GM19035 (cell line): ENCODE measurements around the gene TSACC.

Experiments used
- ATAC-seq: cut with Tn5 transposase; IDR thresholded peaks from one replicate; pipeline ENCODE4 v1.9.1; 2021; ENCODE audit not compliant: unreplicated experiment

Gene TSACC

DNA sequence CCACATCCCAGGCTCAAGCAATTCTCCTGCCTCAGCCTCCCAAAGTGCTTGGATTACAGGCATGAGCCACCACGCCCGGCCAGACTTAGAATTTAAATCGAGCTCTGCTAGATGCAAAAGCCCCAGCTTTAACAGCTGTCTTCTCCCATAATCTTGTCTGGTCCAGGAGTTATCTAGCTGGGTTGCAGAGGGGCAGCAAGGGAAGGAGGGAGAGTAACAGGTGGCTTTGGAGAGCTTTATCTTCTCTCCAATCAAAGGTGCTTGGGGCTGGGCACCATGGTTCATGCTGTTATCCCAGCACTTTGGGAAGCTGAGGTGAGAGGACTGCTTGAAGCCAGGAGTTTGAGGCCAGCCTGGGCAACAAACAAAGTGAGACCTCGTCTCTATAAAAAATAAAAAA lies 34.5 kb downstream of the TSACC start:
- ATAC-seq = no peak

DNA sequence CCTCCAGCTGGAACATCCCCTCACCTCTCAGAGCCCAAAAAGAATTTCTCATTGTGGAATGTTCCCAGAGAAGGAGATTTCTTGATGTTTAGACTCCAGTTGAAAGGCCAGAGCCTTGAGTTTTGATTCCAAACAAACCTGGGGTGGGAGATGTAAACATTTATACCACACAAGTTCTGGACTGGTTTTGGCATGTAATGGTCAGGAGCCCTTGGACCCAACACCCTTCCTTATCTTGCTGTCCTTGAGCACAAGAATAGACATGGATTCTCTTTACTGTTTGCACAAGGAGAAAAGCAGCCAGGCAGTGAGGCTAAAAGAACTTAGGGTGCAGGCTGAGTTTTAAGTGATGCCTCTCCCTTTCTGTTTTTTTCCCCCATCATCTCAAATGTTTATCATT lies 35.2 kb downstream of the TSACC start:
- ATAC-seq = no peak

DNA sequence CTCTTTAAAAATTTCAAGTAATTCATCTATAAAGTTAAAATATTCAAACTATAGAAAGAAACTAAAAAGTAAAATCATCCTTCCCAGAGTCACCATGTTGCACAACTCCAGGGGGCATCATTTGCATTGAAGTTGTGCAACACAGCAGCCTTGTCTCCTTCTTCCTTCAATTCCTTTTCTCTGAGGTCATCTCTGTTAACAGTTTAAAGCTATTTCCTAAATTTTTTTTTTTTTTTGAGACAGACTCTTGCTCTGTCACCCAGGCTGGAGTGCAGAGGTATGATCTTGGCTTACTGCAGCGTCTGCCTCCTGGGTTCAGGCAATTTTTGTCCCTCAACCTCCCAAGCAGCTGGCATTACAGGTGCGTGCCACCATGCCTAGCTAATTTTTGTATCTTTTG lies 37.8 kb downstream of the TSACC start:
- ATAC-seq = no peak

DNA sequence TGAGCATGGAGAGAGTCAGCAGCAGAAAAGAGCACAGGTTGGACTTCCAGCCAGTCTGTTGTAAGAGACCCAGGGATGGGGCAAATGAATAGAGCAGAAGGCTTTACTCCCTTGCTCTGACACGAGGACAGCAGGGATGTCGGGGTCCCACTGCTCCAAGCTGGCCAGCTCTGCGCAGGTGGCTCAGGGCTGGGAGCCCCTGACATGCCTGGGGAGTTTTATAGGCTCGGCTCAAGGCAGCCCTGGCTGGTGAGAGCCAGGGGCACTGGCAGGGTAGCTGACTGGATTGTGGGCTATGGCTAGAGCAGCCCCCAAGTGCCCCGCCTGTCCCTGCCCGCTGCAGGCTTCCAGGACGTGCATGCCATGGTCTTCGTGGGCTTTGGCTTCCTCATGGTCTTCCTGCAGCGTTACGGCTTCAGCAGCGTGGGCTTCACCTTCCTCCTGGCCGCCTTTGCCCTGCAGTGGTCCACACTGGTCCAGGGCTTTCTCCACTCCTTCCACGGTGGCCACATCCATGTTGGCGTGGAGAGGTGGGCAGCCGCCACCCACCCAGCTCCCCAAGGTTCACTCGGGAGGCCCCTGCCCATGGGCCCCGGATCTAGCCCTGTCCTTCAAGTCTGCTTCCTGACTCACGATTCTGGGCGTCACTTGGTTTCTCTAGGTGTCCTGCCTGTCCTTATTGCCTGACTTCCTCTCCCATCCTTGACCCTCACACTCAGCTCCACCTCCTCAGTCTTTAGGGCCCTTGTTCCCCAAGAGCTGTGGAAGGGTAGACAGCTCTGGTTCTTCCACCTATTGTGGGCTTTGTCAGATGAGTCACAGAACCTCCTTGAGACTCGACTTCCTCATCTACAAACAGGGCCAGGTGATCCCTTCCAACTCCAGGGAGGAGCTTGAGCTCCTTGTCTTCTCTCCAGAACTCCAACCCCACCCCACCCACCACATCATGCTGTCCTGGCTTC lies 38.9 kb downstream of the TSACC start:
- no peak for ATAC-seq

DNA sequence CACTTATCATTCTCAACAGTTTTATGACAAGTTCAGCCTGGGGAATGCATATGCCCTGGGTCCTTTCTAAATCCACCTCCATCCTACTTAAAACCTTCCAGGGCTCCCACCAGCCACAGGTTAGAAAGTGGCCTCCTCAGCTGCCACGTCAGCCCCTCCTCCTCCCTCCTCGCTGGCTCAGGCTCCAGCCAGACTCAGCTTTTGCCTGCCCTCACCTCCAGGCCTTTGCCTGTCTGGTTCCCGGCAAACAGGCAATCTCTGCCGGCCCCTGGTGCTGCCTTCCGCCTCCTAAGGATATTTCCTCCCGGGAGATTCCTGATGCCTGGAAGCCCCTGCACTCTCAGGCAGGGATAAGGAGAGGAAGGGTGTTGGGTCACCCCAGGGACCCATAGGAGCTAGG lies 40.2 kb downstream of the TSACC start:
- ATAC-seq = no peak

DNA sequence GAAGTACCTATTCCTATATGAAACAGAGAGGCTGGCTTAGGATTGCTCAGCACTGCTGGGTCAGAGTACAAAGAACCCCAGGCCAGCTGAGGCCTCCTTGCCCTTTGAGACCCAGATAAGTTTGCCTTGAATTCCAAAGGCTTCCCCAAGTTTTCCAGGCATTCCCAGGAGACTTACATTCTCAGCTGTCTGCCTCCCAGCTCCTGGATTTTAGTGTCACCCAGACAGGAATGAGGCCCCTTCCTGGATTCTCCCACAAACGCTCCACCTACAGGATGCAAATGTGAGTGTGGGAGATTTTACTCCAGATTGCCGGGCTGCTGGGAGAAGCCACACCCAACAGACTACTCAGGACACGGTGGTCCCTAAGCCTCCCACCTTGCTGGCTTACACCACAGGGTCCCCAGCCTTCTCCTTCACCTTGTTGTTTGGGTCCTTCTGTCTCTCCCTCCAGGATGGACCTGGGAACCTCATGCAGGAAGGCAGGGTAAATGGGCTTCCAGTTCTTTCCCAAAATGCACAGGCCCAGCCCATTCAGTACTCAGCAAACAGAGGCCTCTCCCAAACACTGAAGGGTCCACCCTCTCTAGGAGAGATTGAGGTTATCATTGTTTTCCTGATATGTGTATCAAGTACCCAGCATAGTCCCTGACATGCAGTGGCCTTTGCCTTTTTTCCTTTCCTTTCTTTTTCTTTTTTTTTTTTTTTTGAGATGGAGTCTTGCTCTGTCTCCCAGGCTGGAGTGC lies 41.3 kb downstream of the TSACC start:
- no peak for ATAC-seq

DNA sequence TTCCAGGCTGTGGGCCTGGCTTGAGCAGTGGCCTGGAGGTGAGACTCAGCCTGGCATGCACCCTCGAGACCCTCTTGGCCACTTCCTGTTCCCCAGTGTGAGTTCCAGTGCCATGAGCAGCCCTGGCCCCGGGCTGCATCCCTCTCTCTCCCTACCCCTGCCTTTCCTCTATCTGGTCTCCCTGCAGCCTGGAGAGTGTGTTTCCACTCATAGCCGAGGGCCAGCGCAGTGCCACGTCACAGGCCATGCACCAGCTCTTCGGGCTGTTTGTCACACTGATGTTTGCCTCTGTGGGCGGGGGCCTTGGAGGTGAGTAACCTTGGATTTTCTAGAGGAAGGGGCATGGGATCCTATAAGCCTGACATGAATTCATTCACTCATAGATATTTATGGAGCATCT lies 44.2 kb downstream of the TSACC start:
- no peak for ATAC-seq

DNA sequence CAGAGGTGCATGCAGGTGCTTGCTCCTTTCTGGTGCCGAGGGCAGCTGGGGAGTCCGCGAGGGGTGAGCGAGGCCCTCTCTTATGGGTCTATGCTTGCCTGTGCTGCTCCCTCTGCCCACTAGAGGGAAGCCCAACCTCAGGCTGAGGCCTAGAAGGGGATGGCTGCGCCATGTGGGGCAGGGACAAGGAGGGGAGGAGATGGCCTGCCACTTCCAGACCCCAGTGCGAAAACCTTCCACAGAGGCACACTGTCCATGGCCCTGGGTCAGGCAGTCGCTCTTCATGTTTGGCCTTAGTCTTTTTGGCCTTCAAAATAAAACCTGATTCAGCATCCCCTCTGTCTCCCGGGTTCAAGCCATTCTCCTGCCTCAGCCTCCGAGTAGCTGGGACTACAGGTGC lies 44.7 kb downstream of the TSACC start:
- peak; percentile 58 for ATAC-seq

DNA sequence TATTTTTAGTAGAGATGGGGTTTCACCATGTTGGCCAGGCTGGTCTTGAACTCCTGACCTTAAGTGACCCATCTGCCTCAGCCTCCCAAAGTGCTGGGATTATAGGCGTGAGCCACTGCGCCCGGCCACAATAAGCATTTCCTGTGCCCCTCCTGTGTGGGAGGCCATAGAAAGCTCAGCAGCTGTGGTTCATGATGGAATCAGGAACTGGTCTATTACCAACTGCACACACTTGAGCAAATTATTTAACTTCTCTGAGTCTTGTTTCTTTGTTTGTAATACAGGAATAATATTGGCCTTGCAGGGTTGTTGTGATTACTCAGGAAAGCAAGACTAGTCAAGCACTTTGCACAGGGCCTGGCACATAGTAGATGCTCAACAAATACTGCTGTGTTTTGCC lies 45.7 kb downstream of the TSACC start:
- ATAC-seq = no peak

DNA sequence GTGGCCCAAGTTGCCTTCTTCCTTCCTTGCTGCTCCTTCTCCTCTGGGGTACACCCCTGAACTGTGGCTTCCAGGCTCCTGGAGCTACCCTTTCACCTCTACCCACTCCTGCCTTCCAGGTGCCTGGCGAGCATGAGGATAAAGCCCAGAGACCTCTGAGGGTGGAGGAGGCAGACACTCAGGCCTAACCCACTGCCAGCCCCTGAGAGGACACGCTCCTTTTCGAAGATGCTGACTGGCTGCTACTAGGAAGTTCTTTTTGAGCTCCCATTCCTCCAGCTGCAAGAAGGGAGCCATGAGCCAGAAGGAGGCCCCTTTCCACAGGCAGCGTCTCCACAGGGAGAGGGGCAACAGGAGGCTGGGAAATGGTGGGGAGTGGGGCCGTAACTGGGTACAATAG lies 46.3 kb downstream of the TSACC start:
- no peak for ATAC-seq

DNA sequence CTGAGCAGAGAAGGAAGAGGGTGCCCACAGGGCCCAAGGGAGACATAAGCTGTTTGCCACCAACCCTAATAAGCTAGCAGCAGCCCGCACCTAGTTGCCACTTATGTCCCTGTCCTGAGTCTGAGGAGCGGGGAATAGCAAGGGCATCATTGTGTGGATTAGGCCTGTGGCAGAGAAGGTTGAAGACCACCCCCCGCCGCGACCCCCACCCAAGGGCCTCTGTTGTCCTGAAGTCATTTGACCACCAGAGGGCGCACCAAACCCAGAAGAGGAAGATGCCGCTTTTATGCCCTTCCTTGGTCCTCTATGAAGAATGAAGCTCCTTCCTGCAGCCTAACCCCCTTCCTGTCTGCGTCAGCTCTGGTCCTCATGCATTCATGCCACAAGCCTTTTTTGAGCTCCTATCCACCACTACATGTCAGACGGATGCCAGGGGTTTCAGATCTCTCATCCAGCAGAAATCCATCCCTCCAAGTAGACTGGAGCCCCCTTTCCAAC lies 47.3 kb downstream of the TSACC start:
- no peak for ATAC-seq

DNA sequence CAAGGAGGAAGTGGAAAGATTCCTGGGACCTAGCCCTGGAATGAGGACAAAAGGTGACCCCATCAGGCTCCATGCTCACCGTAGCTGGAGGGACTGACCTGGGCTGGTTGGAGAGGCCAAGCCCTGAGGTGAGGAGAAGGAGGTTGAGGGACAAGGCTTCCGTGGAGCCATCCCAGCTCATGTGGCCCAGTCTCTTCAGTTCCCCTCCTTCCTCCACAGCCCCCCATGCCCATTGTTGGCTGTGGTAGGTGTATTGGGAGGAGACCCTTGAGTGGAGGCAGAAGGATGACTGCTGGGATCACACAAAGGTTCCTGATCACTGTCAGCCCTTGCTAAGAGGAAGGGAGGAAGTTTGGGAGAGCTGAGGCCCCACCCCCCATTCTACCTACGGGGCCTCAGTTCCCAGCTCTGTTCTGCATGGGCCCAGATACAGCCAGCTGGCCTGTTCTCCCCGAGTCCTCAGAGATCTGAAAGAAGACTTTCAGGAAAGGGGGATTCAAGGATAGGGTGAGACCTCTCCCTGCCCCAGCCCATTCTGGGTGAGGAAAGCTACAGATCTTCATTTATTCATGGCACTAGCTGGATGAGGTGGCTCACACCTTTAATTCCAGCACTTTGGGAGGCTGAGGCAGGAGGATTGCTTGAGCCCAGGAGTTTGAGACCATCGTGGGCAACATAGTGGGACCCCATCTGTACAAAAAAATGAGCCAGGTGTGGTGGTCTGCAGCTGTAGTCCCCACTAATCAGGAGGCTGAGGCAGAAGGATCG lies 48.0 kb downstream of the TSACC start:
- ATAC-seq = no peak

DNA sequence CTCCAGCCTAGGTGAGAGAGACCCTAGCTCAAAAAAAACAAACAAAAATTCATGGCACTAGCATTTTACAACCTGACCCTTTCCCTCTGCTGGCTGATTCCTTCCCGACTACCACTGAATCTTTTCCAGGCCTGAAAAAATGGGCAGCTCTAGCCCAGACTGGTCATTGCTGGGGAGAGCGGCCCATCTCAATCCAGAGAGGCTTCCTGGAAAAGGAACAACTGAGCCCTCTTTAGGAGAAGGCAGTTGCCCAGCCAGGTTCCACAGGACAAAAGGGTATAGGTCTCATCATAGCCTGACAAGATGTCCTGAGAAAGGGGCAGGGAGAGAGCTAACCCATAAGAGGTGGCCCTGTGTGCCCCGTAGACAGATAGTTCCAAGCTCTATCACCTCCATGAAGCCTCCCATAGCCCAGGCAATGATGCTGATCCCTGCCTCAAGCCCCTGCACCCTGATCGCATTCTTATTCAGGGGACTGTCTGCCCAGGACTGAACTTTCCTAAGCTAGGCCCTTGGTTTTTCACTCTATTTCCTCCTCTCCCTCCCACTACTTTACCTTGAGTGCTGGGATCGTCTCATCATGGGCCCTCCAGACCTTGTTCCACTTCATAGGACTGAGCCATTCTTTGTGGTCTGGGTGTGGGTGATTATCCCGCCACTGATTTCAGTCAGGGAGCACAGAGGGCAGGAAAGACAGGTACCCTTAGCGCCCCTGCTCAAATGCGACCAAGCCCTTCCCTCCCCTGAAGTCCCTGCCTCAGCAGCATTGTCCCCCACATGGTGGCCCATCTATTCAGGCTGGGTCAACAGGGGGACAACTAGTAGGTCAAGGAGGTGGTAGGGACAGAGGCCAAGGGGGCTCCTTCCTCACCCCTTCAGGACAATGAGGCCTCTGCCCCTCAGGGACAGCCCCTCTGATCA lies 48.9 kb downstream of the TSACC start:
- ATAC-seq = no peak

DNA sequence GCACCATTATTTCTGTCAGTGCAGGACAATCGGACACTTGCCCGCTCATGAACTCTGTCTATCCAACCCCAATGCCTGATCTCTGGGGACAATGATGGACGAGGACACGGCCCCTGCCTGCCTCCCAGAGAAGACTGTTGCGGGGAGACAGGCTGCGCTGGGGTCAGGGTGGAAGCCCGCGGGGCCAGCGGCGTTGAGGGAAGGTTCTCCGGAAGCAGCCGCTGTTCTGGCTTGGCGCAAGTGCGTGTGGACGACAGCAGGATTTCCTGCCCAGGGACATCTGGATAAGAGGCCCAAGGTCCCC lies 49.5 kb downstream of the TSACC start:
- ATAC-seq = no peak

DNA sequence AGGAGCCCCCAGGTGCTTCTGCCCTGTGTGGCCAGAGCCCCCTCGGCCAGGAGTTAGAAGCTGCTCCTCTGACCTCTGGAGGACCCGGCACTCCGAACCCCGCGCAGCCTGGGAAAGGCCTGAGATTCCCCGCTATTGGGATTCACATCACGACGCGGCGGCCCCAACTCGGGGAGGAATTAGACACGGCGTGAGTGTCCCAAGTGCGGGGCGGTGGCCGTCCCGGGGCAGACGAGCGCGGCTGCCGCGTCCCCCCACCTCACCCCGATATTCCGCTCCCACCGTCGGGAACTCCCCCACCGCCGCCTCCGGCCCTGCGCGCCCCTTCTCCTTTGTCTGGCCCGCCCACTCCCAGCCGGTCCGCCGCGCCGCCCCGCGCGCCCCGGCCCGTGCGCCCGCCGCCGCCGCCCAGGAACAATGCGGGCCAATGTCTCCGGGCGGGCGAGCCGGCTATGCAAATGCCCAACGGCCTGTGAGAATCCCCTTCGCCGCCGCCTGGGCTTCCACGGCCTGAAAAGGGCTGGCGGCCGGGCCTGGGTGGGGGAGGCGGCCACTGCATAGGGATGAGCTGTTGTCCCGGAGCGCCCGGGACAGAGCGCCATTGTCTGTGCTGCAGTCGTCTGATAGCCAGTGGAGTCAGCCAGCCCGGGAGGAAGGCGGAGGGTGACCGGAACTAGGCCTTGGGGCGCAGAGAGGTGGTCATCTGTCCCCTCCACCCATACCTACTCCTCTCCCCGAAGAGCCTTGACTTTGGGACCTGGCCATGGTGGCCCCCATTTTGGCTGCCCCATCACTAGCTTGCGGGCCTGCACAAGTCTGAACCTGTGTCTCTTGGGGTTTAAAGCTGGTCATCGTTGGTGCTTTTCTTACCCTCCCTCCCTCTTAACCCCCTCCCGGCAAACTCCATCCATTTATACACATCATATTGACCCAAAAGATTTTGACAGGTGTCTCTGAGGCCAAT lies 50.1 kb downstream of the TSACC start:
- no peak for ATAC-seq

DNA sequence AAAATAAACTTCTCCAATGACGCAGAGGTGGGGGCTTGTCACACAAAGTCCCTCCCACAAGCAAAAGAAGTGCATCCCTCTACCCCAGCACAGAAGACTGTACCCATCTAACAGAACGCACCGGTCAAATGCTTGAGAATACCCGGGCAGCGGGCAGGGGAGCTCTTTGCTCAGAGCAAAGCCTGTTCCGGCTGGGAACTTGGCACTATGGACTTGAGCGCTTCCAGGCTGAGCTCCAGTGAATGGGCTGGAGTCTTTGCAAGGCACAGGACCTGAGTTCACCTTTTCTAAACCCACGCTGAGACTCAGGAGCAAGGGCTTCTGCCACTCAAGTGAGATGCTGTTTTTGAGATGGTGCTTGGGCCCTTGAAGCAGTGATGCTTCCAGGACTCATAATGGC lies 51.0 kb downstream of the TSACC start:
- no peak for ATAC-seq

DNA sequence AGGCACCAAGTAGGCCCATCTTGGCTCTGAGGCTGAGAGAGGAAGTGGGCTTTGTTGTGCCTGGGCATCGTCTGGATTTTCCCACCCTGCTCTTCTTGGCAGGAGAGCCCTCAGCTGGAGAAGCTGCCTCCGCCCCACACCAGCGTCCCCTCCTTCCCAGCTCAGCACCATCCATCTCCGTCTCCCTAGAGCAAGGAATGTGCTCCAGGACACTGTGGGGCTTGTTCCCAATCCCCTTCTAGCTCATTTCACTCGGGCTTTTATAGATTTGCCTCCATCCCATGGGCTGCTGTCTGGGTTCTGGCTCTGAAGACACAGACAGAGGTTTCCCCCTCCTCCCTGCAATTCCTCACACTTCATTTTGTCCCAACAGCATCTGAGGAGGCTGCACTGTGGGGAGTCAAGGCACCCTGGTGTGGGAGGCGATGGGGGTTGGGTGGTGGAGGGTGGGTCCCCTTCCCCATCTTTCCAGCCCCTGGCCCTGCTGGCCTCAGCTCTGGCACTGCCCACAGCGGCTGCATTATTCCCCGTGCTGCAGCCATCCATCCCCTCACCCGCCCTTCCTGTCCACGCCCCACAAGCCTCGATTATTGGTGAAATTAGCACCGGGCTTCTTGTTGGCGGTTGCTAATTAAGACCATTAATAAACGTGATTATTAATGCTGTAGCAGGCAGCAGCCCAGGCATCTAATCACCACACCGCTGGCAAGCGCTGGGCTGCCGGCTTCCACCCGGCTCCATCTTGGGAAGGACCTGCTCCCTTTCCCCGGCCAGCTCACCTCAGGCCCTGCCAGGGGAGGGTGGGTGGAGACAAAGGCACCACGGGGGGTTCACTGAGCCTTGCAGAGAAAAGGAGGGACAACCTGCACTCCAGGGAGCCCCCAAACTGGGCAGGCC lies 52.4 kb downstream of the TSACC start:
- no peak for ATAC-seq

DNA sequence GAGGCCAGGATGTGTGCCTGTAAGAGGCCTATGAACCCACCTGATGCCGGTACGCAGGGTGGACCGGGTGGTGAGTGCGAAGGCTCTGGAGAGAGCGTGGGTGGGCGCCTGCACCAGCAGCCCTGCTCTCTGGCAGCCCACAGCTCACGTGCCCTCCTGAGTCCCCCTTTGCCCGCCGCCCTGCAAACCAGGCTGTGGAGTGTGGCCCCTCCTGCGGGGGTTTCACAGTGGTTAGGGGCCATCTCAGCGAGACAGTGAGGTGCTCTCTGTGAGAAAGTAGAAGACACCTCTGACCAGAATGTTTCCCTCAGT lies 53.0 kb downstream of the TSACC start:
- ATAC-seq = no peak

DNA sequence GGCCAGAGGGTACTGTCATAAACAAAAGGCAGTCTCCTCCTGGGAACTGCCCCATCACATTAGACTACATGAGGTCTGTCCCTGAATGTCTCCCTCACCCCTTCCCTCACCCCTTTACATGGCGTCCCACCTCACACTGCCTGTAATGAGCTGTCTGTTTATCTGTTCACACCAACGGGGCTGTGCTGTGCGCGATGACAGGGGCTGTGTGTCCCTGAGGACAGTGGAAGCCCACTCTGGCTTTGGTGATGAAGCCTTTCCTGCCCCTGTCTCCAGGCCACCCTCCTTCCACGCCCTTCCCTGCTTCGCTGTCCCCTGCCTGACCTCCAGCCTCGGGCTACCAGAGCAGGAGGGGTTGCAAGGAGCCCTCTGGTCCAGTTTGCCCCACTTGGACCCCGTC lies 53.4 kb downstream of the TSACC start:
- ATAC-seq = no peak
